CD14-positive monocyte (primary cell): Measurements from ENCODE around the gene ASH1L. TPM values are rescaled to one million over a fixed set of nuclear protein-coding genes. Genes with fewer than 3 reads are reported as not detected.

Experiments
- DNase-seq, 3 donors: peaks; one replicate each; pipeline ENCODE4 v3.0.0-alpha.2; 2011 to 2022
- H2AFZ ChIP-seq: 2 replicates; pipeline ENCODE4 v1.6.0; 2012; ENCODE audit warnings: mild to moderate bottlenecking, low read depth, low read length, inconsistent platforms; ENCODE audit not compliant: insufficient read depth, poor library complexity, severe bottlenecking
- H3K27ac ChIP-seq, 2 donors: 1 replicate in 1 of 2; 2 replicates in 1 of 2; pipeline ENCODE4 v1.5.1; 2012 to 2013; ENCODE audit warnings: low read length in 2 of 2, control low read depth in 1 of 2, inconsistent platforms in 1 of 2, low read depth in 1 of 2, mild to moderate bottlenecking in 1 of 2
- H3K27me3 ChIP-seq, 2 donors: one replicate each; pipeline versions ENCODE4 v1.6.0 to v1.6.1; 2011 to 2013; ENCODE audit warnings: low read length in 2 of 2; ENCODE audit not compliant: control insufficient read depth in 2 of 2, insufficient read depth in 2 of 2
- H3K36me3 ChIP-seq, 2 donors: replicated peaks in 1 of 2; 1 replicate in 1 of 2; 2 replicates in 1 of 2; pipeline versions ENCODE4 v1.5.1 to v1.6.1; 2012 to 2013; ENCODE audit warnings: low read length in 2 of 2, control low read depth in 1 of 2, inconsistent platforms in 1 of 2, mild to moderate bottlenecking in 1 of 2; ENCODE audit not compliant: insufficient read depth in 2 of 2, control insufficient read depth in 1 of 2
- H3K4me1 ChIP-seq, 2 donors: 1 replicate in 1 of 2; 2 replicates in 1 of 2; pipeline versions ENCODE4 v1.5.1 to v1.6.1; 2012 to 2013; ENCODE audit warnings: low read length in 2 of 2, control low read depth in 1 of 2, inconsistent platforms in 1 of 2, mild to moderate bottlenecking in 1 of 2, moderate library complexity in 1 of 2; ENCODE audit not compliant: insufficient read depth in 2 of 2, control insufficient read depth in 1 of 2
- H3K4me2 ChIP-seq: replicated peaks from 2 replicates; pipeline ENCODE3; 2012; ENCODE audit warnings: low read length, moderate library complexity, mild to moderate bottlenecking; ENCODE audit not compliant: poor library complexity, severe bottlenecking; ENCODE audit errors: extremely low read depth
- H3K4me3 ChIP-seq, 3 experiments: fragments of 200-600 bp in 1 of 3; sonication (generic) in 1 of 3; replicated peaks in 1 of 3; 1 replicate in 2 of 3; 2 replicates in 1 of 3; pipeline ENCODE4 v1.5.1; 2011 to 2013; ENCODE audit warnings: low read length in 3 of 3, mild to moderate bottlenecking in 3 of 3, control low read depth in 2 of 3, low read depth in 2 of 3, inconsistent platforms in 1 of 3, moderate library complexity in 1 of 3
- H3K79me2 ChIP-seq: 2 replicates; pipeline ENCODE4 v1.6.0; 2012; ENCODE audit warnings: mild to moderate bottlenecking, control low read depth, inconsistent platforms, low read length, moderate library complexity; ENCODE audit not compliant: insufficient read depth
- H3K9ac ChIP-seq: 2 replicates; pipeline ENCODE4 v1.6.0; 2017; ENCODE audit warnings: low read length, mild to moderate bottlenecking; ENCODE audit not compliant: insufficient read depth, poor library complexity, severe bottlenecking
- H3K9me3 ChIP-seq, 2 donors: replicated peaks in 1 of 2; 1 replicate in 1 of 2; 2 replicates in 1 of 2; pipeline versions ENCODE4 v1.5.1 to v1.6.1; 2012 to 2013; ENCODE audit warnings: low read length in 2 of 2, control low read depth in 1 of 2; ENCODE audit not compliant: control insufficient read depth in 1 of 2, insufficient read depth in 1 of 2
- H4K20me1 ChIP-seq: 2 replicates; pipeline ENCODE4 v1.6.0; 2012; ENCODE audit warnings: mild to moderate bottlenecking, low read length, control low read depth, moderate library complexity; ENCODE audit not compliant: insufficient read depth
- H3K27ac Mint-ChIP-seq, 7 donors: one replicate each; pipeline ENCODE4 v1.8.0; 2020; ENCODE audit warnings: mild to moderate bottlenecking in 7 of 7, mixed read lengths in 7 of 7, moderate library complexity in 6 of 7, inconsistent platforms in 2 of 7
- H3K27me3 Mint-ChIP-seq, 3 donors: one replicate each; pipeline ENCODE4 v1.8.0; 2021 to 2022; ENCODE audit warnings: low read depth in 3 of 3, mild to moderate bottlenecking in 3 of 3, mixed read lengths in 3 of 3, moderate library complexity in 3 of 3, inconsistent platforms in 1 of 3
- H3K36me3 Mint-ChIP-seq, 2 donors: one replicate each; pipeline ENCODE4 v1.8.0; 2020; ENCODE audit warnings: mixed read lengths in 2 of 2, inconsistent platforms in 1 of 2, mild to moderate bottlenecking in 1 of 2
- H3K4me1 Mint-ChIP-seq: one replicate; pipeline ENCODE4 v1.8.0; 2020; ENCODE audit warnings: mild to moderate bottlenecking, mixed read lengths
- H3K4me3 Mint-ChIP-seq, 2 donors: one replicate each; pipeline ENCODE4 v1.8.0; 2020; ENCODE audit warnings: mild to moderate bottlenecking in 2 of 2, mixed read lengths in 2 of 2, moderate library complexity in 1 of 2
- H3K9me3 Mint-ChIP-seq, 7 donors: one replicate each; pipeline ENCODE4 v1.8.0; 2020 to 2022; ENCODE audit warnings: mixed read lengths in 7 of 7, mild to moderate bottlenecking in 6 of 7, moderate library complexity in 6 of 7, inconsistent platforms in 2 of 7
- WGBS: methylation state at CpG from one replicate; pipeline ENCODE4 v1.1.5; 2013; ENCODE audit warnings: missing lambda C conversion rate; ENCODE audit not compliant: insufficient coverage; 5-methylcytosine and 5-hydroxymethylcytosine counted together
- intact Hi-C, 2 donors: fragments of 100-400 bp; cut with micrococcal nuclease; formaldehyde crosslinking; loops; one replicate each; pipeline versions ENCODE4 v1.15.0 to v1.15.1; 2023
- polyA plus RNA-seq, 3 donors: library from polyadenylated mRNA; depleted of rRNA in 1 of 3; unstranded in 2 of 3; stranded (reverse) in 1 of 3; fragments of 300-500 nt in 2 of 3; fragments of >200 nt in 1 of 3; fragmentation: Illumina TruSeq in 2 of 3; gene quantifications; 1 replicate in 2 of 3; 2 replicates in 1 of 3; pipeline ENCODE4 v1.2.3, GENCODE V29; 2012 to 2021
- TF ChIP-seq, protein P1 (sequence below): fragments of 200-600 bp; IDR thresholded peaks from one replicate; pipeline ENCODE4 v1.8.0; 2022; ENCODE audit warnings: antibody characterized with exemption, mild to moderate bottlenecking

Gene ASH1L
- polyA plus RNA-seq, 3 donors = 2.7 to 21.5 (median 5.6) TPM

DNA sequence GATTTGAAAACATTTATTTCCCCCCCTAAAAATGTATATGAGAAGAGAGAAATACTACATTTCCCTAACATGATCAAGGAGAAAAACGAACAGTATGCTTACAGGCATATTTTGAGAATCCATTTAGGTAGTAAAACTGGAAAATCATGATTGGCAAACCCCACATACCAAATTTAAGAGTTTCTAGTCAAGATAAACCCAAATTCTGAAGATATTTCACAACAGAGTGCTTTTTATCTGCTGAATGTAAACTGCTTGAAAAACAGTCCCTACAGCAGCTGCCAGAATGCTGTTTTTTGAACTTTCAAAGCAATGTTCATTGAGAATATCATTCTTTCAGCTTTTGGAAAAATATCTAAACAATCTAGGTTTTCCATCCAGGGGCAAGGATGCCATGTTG, 31.0 kb downstream of the ASH1L start:
- Mint-ChIP-seq H3K4me3 (no peak overlapping the region), H3K27ac (peak overlapping the region in 1 of 7 donors; percentile 23), H3K36me3 (peaks cover 10 to 21% of the 10 kb centered on the region in 2 donors), H3K27me3 (no peaks in the 10 kb centered on the region), H3K4me1 (peaks cover 30% of the 10 kb centered on the region), H3K9me3 (no peaks in the 10 kb centered on the region)
- H3K27ac ChIP-seq = peak overlapping the region in 1 of 2 donors; percentile 24
- H3K4me1 ChIP-seq = peaks cover 5 to 7% of the 10 kb centered on the region in 2 donors
- peaks cover 98% of the 10 kb centered on the region for H4K20me1 ChIP-seq
- peaks cover 4 to 15% of the 10 kb centered on the region in 2 donors for H3K36me3 ChIP-seq
- H3K9ac ChIP-seq = no peak overlapping the region
- no peak overlapping the region for H3K4me3 ChIP-seq
- H3K27me3 ChIP-seq = no peaks in the 10 kb centered on the region
- TF ChIP-seq, protein P1, sequence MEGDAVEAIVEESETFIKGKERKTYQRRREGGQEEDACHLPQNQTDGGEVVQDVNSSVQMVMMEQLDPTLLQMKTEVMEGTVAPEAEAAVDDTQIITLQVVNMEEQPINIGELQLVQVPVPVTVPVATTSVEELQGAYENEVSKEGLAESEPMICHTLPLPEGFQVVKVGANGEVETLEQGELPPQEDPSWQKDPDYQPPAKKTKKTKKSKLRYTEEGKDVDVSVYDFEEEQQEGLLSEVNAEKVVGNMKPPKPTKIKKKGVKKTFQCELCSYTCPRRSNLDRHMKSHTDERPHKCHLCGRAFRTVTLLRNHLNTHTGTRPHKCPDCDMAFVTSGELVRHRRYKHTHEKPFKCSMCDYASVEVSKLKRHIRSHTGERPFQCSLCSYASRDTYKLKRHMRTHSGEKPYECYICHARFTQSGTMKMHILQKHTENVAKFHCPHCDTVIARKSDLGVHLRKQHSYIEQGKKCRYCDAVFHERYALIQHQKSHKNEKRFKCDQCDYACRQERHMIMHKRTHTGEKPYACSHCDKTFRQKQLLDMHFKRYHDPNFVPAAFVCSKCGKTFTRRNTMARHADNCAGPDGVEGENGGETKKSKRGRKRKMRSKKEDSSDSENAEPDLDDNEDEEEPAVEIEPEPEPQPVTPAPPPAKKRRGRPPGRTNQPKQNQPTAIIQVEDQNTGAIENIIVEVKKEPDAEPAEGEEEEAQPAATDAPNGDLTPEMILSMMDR = no peak
- H3K79me2 ChIP-seq = peaks cover 98% of the 10 kb centered on the region
- no CpG with 5 or more reads among the region's 1 CpG for WGBS
- no peak for DNase-seq
- intact Hi-C loops = no loop called here
- H3K4me2 ChIP-seq = no peak overlapping the region
- no peaks in the 10 kb centered on the region for H3K9me3 ChIP-seq
- H2AFZ ChIP-seq = no peak overlapping the region

- H3K36me3 Mint-ChIP-seq = peaks cover 10 to 17% of the 10 kb centered on the region in 2 donors
- H3K9ac ChIP-seq = no peak overlapping the region
- H3K4me2 ChIP-seq = no peak overlapping the region
- TF ChIP-seq, protein P1 = no peak
- 50% methylated on average over 1 of the region's 3 CpGs for WGBS
- peak overlapping the region in 4 of 7 donors; percentile 21 to 37 (median 24) for H3K27ac Mint-ChIP-seq
- no peak for DNase-seq
- peaks cover 5 to 7% of the 10 kb centered on the region in 2 donors for H3K4me1 ChIP-seq
- H4K20me1 ChIP-seq = peaks cover 98% of the 10 kb centered on the region
- peaks cover 4 to 15% of the 10 kb centered on the region in 2 donors for H3K36me3 ChIP-seq
- no peaks in the 10 kb centered on the region for H3K9me3 ChIP-seq
- H3K27ac ChIP-seq = peak overlapping the region in 1 of 2 donors; percentile 62
- peaks cover 21% of the 10 kb centered on the region for H3K4me1 Mint-ChIP-seq
- no peak overlapping the region for H2AFZ ChIP-seq
- no peaks in the 10 kb centered on the region for H3K27me3 Mint-ChIP-seq
- no peak overlapping the region for H3K4me3 Mint-ChIP-seq
- peaks cover 98% of the 10 kb centered on the region for H3K79me2 ChIP-seq
- peaks cover 0 to 1% (median 0%) of the 10 kb centered on the region in 7 donors for H3K9me3 Mint-ChIP-seq
- intact Hi-C loops = no loop called here
- no peak overlapping the region for H3K4me3 ChIP-seq
- H3K27me3 ChIP-seq = no peaks in the 10 kb centered on the region
Observed at GRCh38 chr1:155529929-155530328, 32.7 kb downstream of the ASH1L start.
